CD8-positive, alpha-beta memory T cell (primary cell): ENCODE data around the gene WDR41. TPM values are rescaled to one million over a fixed set of nuclear protein-coding genes. Genes with fewer than 3 reads are reported as not detected.
"Not testable (repeated sequence)": the region's sequence is repeated elsewhere in the genome, so short reads cannot be mapped to it uniquely, and the experiment has no call there.

Experiments
- CTCF ChIA-PET: fragments of 350-600 bp; sonication (Branson Sonifier 250); formaldehyde crosslinking; loops from one replicate; lab custom pipeline; 2021; ENCODE audit warnings: antibody characterized with exemption; lab: Charles Lee
- POLR2A ChIA-PET: fragments of 350-600 bp; sonication (Branson Sonifier 250); formaldehyde crosslinking; loops from one replicate; lab custom pipeline; 2021; ENCODE audit warnings: antibody characterized with exemption; lab: Charles Lee
- DNase-seq, 5 donors: peaks; one replicate each; pipeline versions ENCODE4 v3.0.0 to v3.0.0-alpha.2; 2020 to 2022; ENCODE audit warnings: mixed read lengths in 1 of 5
- H3K27ac ChIP-seq: one replicate; pipeline ENCODE4 v1.7.0; 2013; ENCODE audit warnings: low read depth, mild to moderate bottlenecking, low read length, moderate library complexity
- H3K27me3 ChIP-seq: 2 replicates; pipeline ENCODE4 v1.7.0; 2013; ENCODE audit warnings: low read length, mild to moderate bottlenecking; ENCODE audit not compliant: insufficient read depth, poor library complexity, severe bottlenecking
- H3K36me3 ChIP-seq: 2 replicates; pipeline ENCODE4 v1.7.0; 2013; ENCODE audit warnings: mild to moderate bottlenecking, low read length, moderate library complexity; ENCODE audit not compliant: insufficient read depth
- H3K4me1 ChIP-seq: 2 replicates; pipeline ENCODE4 v1.7.0; 2013; ENCODE audit warnings: mild to moderate bottlenecking, low read length, moderate library complexity; ENCODE audit not compliant: insufficient read depth
- H3K4me3 ChIP-seq: 2 replicates; pipeline ENCODE4 v1.7.0; 2013; ENCODE audit warnings: mild to moderate bottlenecking, low read length
- H3K9me3 ChIP-seq: 2 replicates; pipeline ENCODE4 v1.7.0; 2013; ENCODE audit warnings: mild to moderate bottlenecking, low read length
- H3K27ac Mint-ChIP-seq, 8 donors: one replicate each; pipeline ENCODE4 v1.8.0; 2020 to 2021; ENCODE audit warnings: mixed read lengths in 8 of 8, mild to moderate bottlenecking in 6 of 8, inconsistent platforms in 3 of 8, moderate library complexity in 3 of 8
- H3K27me3 Mint-ChIP-seq, 2 donors: one replicate each; pipeline ENCODE4 v1.8.0; 2020 to 2021; ENCODE audit warnings: mixed read lengths in 2 of 2, mild to moderate bottlenecking in 1 of 2, moderate library complexity in 1 of 2
- H3K36me3 Mint-ChIP-seq, 3 donors: one replicate each; pipeline ENCODE4 v1.8.0; 2020 to 2021; ENCODE audit warnings: mixed read lengths in 3 of 3, inconsistent platforms in 1 of 3, mild to moderate bottlenecking in 1 of 3
- H3K4me1 Mint-ChIP-seq, 3 donors: one replicate each; pipeline ENCODE4 v1.8.0; 2020 to 2021; ENCODE audit warnings: mixed read lengths in 3 of 3, inconsistent platforms in 1 of 3, mild to moderate bottlenecking in 1 of 3
- H3K4me3 Mint-ChIP-seq, 7 donors: one replicate each; pipeline ENCODE4 v1.8.0; 2020 to 2021; ENCODE audit warnings: mixed read lengths in 7 of 7, mild to moderate bottlenecking in 6 of 7, moderate library complexity in 4 of 7, inconsistent platforms in 2 of 7
- H3K9me3 Mint-ChIP-seq, 5 donors: one replicate each; pipeline ENCODE4 v1.8.0; 2020 to 2022; ENCODE audit warnings: mixed read lengths in 5 of 5, mild to moderate bottlenecking in 3 of 5, moderate library complexity in 2 of 5, inconsistent platforms in 1 of 5
- polyA plus RNA-seq: library from polyadenylated mRNA; unstranded; fragments of 300-500 nt; fragmentation: Illumina TruSeq; gene quantifications from one replicate; pipeline ENCODE4 v1.2.3, GENCODE V29; 2021
- total RNA-seq, 2 experiments: library from RNA; stranded (reverse); gene quantifications; one replicate each; pipeline ENCODE4 v1.2.3, GENCODE V29; 2021

Gene WDR41
- total and polyA plus RNA-seq, 3 experiments from 2014 or later, result 19.7 to 35.2 (median 28.6) TPM

DNA sequence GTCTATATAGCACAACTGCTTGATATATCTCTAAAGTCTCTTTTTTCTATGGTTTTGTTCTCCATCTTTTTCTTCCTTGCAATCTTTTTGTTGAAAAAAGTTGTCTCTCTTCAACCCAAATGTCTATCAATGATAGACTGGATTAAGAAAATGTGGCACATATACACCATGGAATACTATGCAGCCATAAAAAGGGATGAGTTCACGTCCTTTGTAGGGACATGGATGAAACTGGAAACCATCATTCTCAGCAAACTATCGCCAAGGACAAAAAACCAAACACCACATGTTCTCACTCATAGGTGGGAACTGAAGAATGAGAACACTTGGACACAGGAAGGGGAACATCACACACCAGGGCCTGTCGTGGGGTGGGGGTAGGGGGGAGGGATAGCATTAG lies 23.2 kb downstream of the WDR41 start:
- peaks cover 3 to 15% (median 8%) of the 10 kb centered on the region in 3 donors for H3K4me1 Mint-ChIP-seq
- peaks cover 11 to 45% (median 24%) of the 10 kb centered on the region in 3 donors for H3K36me3 Mint-ChIP-seq
- H3K27ac Mint-ChIP-seq, DNase-seq, CTCF ChIA-PET, H3K27me3 Mint-ChIP-seq, H3K27ac ChIP-seq, H3K4me1 ChIP-seq, H3K27me3 ChIP-seq, POLR2A ChIA-PET, H3K9me3 ChIP-seq, H3K36me3 ChIP-seq, H3K4me3 Mint-ChIP-seq, H3K4me3 ChIP-seq: not testable (repeated sequence)
- H3K9me3 Mint-ChIP-seq, result peaks cover 1 to 13% (median 4%) of the 10 kb centered on the region in 5 donors

DNA sequence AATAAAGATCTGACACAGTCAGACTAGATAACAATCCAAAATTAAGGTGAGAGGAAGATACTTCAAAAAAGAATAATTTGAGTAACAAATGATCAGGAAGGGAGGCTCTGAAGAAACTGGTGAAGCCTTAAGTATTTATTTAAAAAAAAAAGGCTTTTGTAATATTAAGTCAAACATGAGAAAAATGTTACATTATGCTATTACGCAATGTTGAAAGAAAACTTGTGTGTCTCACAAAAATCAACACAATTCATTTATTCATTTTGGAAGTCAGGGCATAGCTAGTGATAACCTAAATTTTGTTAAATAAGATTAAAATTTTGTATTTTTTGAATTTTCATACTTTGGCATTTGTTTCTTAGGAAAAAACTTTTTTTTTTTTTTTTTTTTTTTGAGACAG lies 28.2 kb downstream of the WDR41 start:
- CTCF ChIA-PET, result no interaction called here

DNA sequence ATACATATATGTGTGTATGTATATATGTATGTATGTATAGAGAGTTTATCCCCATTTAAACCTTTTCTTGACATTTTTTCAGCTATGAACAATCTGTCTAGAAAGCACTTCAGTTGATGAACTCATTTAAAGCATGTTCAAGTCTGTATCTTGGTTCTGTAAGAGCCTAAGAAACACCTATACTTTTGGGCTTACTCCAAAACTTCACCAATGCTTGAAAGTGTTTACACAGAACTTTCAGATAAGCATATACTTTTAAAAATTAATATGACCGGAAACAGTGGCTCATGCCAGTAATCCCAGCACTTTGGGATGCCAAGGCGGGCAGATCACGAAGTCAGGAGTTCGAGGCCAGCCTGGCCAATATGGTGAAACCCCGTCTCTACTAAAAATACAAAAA lies 30.8 kb downstream of the WDR41 start:
- Mint-ChIP-seq H3K36me3 (peaks cover 5 to 36% (median 6%) of the 10 kb centered on the region in 3 donors), H3K4me3 (no peak overlapping the region), H3K27me3 (no peaks in the 10 kb centered on the region), H3K27ac (no peak overlapping the region), H3K9me3 (no peaks in the 10 kb centered on the region), H3K4me1 (peaks cover 3 to 9% (median 6%) of the 10 kb centered on the region in 3 donors)
- H3K27ac ChIP-seq, result no peak overlapping the region
- no peaks in the 10 kb centered on the region for H3K27me3 ChIP-seq
- no peak for DNase-seq
- CTCF ChIA-PET, result no interaction called here
- no peak overlapping the region for H3K4me3 ChIP-seq
- no peaks in the 10 kb centered on the region for H3K36me3 ChIP-seq
- H3K4me1 ChIP-seq, result no peaks in the 10 kb centered on the region
- POLR2A ChIA-PET, result no interaction called here
- H3K9me3 ChIP-seq, result no peaks in the 10 kb centered on the region

More for the DNA sequence above, 28.2 kb downstream of the WDR41 start:
- no peak overlapping the region for H3K4me3 Mint-ChIP-seq
- no peak for DNase-seq
- Histone ChIP-seq H3K27me3 (no peaks in the 10 kb centered on the region), H3K4me1 (no peaks in the 10 kb centered on the region), H3K27ac (no peak overlapping the region), H3K36me3 (no peaks in the 10 kb centered on the region), H3K9me3 (no peaks in the 10 kb centered on the region), H3K4me3 (no peak overlapping the region)
- POLR2A ChIA-PET, result no interaction called here
- H3K27me3 Mint-ChIP-seq, result no peaks in the 10 kb centered on the region
- peaks cover 0 to 2% (median 0%) of the 10 kb centered on the region in 5 donors for H3K9me3 Mint-ChIP-seq
- no peak overlapping the region for H3K27ac Mint-ChIP-seq
- H3K36me3 Mint-ChIP-seq, result peaks cover 8 to 29% (median 16%) of the 10 kb centered on the region in 3 donors
- H3K4me1 Mint-ChIP-seq, result peaks cover 3 to 11% (median 8%) of the 10 kb centered on the region in 3 donors

DNA sequence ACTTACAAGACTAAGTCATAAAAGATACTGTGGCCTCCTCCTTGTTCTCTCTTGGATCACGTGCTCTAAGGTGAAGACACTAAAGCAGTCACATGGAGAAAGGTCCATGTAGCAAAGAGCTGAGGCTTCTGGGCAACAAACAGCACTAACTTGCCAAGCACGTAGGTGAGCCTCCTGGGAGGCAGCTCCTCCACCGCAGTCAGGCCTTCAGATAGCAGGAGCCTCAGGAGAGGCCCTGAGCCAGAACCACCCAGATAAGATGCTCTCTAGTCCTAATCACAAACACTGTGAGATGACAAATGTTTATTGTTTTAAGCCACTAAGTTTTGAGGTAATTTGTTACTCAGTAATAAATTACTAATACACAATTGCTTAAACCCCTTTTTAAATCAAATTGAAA lies 38.0 kb downstream of the WDR41 start:
- DNase-seq, result no peak
- H3K4me3 Mint-ChIP-seq, result no peak overlapping the region
- no peaks in the 10 kb centered on the region for H3K4me1 Mint-ChIP-seq
- Histone ChIP-seq H3K4me1 (no peaks in the 10 kb centered on the region), H3K4me3 (no peak overlapping the region), H3K27me3 (no peaks in the 10 kb centered on the region), H3K36me3 (no peaks in the 10 kb centered on the region), H3K9me3 (no peaks in the 10 kb centered on the region), H3K27ac (no peak overlapping the region)
- H3K27me3 Mint-ChIP-seq, result no peaks in the 10 kb centered on the region
- POLR2A ChIA-PET, result no interaction called here
- no peak overlapping the region for H3K27ac Mint-ChIP-seq
- H3K9me3 Mint-ChIP-seq, result no peaks in the 10 kb centered on the region
- peaks cover 17 to 54% (median 19%) of the 10 kb centered on the region in 3 donors for H3K36me3 Mint-ChIP-seq
- CTCF ChIA-PET, result no interaction called here

DNA sequence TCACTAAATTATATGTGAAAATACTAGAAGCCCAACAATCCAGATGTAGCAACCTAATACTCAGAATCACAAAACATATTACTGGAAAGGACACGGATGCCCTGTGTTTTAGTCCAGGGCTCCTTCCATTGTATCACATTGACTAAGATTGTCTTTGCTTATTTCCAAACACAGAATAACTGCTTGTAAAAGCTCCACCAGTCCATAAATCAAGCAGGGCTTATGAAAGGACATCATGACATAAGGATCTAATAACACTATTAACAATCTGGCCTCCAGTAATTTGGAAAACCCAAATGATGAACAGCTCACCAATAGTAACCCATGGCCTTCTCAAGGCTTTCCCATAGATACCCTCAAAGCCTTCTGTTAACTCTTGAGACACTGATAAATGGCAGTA lies 39.8 kb downstream of the WDR41 start:
- Mint-ChIP-seq H3K36me3 (peaks cover 25 to 65% (median 30%) of the 10 kb centered on the region in 3 donors), H3K27me3 (no peaks in the 10 kb centered on the region), H3K27ac (no peak overlapping the region), H3K4me1 (no peaks in the 10 kb centered on the region), H3K9me3 (no peaks in the 10 kb centered on the region), H3K4me3 (no peak overlapping the region)
- Histone ChIP-seq H3K4me3 (no peak overlapping the region), H3K27me3 (no peaks in the 10 kb centered on the region), H3K4me1 (no peaks in the 10 kb centered on the region), H3K9me3 (no peaks in the 10 kb centered on the region), H3K36me3 (no peaks in the 10 kb centered on the region), H3K27ac (no peak overlapping the region)
- POLR2A ChIA-PET, result no interaction called here
- DNase-seq, result no peak
- CTCF ChIA-PET, result no interaction called here

DNA sequence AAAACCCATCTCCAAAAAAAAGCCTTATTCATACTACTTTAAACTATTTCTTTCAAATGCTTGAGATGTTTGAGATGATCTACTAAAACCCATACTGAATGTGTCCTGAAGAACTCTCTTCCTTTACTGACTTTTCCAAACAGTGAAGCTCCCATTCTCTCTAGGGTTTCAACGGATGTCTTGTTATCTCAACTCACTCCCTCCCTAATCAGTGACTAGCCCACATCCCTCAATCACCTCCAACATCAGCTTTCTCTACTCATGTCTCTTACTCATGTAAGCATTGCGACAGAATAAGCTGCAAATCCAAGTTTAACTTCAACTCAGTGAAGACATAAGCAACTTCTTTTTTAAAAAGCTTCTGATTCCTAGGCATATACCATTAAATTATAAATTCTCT lies 42.1 kb downstream of the WDR41 start:
- POLR2A ChIA-PET, result no interaction called here
- Mint-ChIP-seq H3K36me3 (peaks cover 36 to 77% (median 46%) of the 10 kb centered on the region in 3 donors), H3K9me3 (no peaks in the 10 kb centered on the region), H3K27ac (peak overlapping the region in 2 of 8 donors; percentile 16 to 69), H3K4me1 (no peaks in the 10 kb centered on the region), H3K27me3 (no peaks in the 10 kb centered on the region), H3K4me3 (no peak overlapping the region)
- H3K27ac ChIP-seq, result no peak overlapping the region
- CTCF ChIA-PET, result no interaction called here
- H3K4me1 ChIP-seq, result no peaks in the 10 kb centered on the region
- no peak overlapping the region for H3K4me3 ChIP-seq
- no peaks in the 10 kb centered on the region for H3K27me3 ChIP-seq
- no peaks in the 10 kb centered on the region for H3K36me3 ChIP-seq
- no peaks in the 10 kb centered on the region for H3K9me3 ChIP-seq
- no peak for DNase-seq

DNA sequence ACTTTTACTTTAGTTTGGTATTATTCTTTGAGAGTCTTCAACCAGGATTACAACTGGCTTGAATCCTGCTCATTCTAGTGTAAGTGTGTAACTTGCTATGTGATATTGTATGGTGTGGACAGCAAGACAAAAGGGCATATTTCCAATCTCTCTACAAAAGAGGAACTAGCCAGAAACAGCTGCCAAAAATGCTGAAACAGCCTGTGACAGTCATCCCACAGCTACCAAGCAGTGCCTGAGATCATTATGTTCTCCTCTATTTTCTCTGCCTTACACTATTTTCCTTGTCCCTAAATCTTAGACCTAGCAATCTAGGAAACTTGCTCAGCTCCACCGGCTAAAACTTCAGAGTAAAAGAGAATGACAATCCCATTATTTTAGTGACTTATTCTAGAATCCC lies 42.8 kb downstream of the WDR41 start:
- Histone ChIP-seq H3K27me3 (no peaks in the 10 kb centered on the region), H3K4me3 (no peak overlapping the region), H3K9me3 (no peaks in the 10 kb centered on the region), H3K4me1 (no peaks in the 10 kb centered on the region), H3K27ac (no peak overlapping the region), H3K36me3 (no peaks in the 10 kb centered on the region)
- ChIA-PET CTCF (no interaction called here), POLR2A (no interaction called here)
- DNase-seq, result no peak
- H3K4me1 Mint-ChIP-seq, result no peaks in the 10 kb centered on the region
- no peak overlapping the region for H3K27ac Mint-ChIP-seq
- no peaks in the 10 kb centered on the region for H3K9me3 Mint-ChIP-seq
- H3K4me3 Mint-ChIP-seq, result no peak overlapping the region
- no peaks in the 10 kb centered on the region for H3K27me3 Mint-ChIP-seq
- H3K36me3 Mint-ChIP-seq, result peaks cover 39 to 79% (median 44%) of the 10 kb centered on the region in 3 donors

DNA sequence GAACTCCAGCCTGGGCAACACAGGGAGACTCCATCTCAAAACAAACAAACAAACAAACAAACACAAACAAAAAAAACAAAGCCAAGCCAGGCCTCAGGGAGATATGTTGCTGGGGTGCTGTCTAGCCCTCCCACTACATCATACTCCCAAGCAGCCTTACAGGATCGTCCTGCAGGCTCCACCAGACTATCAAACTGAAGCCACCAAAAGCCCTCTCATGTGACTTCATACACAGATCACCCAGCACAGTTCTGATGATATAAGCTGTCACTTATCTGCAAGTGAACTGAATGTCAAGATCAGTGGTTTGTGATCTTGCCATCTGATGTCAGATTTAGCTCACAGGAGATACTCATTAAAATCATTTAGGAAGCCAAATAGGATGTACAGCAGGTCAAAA lies 43.3 kb downstream of the WDR41 start:
- Histone ChIP-seq H3K27ac (no peak overlapping the region), H3K27me3 (no peaks in the 10 kb centered on the region), H3K36me3 (no peaks in the 10 kb centered on the region), H3K4me3 (no peak overlapping the region), H3K4me1 (no peaks in the 10 kb centered on the region), H3K9me3 (no peaks in the 10 kb centered on the region)
- Mint-ChIP-seq H3K9me3 (no peaks in the 10 kb centered on the region), H3K4me1 (no peaks in the 10 kb centered on the region), H3K4me3 (no peak overlapping the region), H3K27ac (no peak overlapping the region), H3K27me3 (no peaks in the 10 kb centered on the region), H3K36me3 (peaks cover 41 to 79% (median 44%) of the 10 kb centered on the region in 3 donors)
- POLR2A ChIA-PET, result no interaction called here
- CTCF ChIA-PET, result no interaction called here
- DNase-seq, result no peak
